DOHH2 (cell line): ENCODE data around the gene NUBP2.

Experiments
- CTCF ChIP-seq: fragments of 200-600 bp; sonication (generic); IDR thresholded peaks from one replicate; pipeline ENCODE4 v1.5.1; 2014; ENCODE audit warnings: antibody characterized with exemption, mild to moderate bottlenecking, low read depth, low read length; ENCODE audit not compliant: poor library complexity, severe bottlenecking
- EZH2phosphoT487 ChIP-seq: fragments of 200-600 bp; sonication (generic); IDR thresholded peaks from 2 replicates; pipeline ENCODE4 v1.6.1; 2017; ENCODE audit warnings: borderline replicate concordance, mild to moderate bottlenecking, antibody characterized with exemption, low read length, moderate library complexity, mixed read lengths

DNA sequence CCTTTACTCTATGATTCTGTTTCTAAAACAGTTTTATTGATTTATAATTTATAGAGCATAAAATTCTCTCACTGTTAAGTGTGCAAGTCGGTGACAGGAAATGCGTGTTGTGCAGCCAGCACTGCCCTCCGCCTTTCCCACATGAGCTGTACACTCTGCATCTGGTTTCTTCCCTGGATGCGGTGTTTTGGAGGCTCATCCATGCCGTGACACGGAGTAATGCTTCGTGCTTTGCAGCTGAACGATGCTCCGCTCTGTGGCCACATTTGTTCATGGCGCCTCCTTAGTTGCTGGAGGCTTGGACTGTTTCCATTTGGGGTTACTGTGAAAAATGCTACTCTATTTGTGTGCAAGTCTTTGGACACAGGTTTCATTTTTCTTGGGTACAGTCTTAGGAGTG lies 17.9 kb downstream of the NUBP2 start:
- TF ChIP-seq CTCF = no peak
- no peak for TF ChIP-seq EZH2phosphoT487
